ENCODE data around the gene AGPAT3. TPM values are rescaled to one million over a fixed set of nuclear protein-coding genes. Genes with fewer than 3 reads are reported as not detected.

The AGPAT3 gene
- total RNA-seq, 2 experiments from 2014 or later = 80.3 to 93.1 TPM

DNA sequence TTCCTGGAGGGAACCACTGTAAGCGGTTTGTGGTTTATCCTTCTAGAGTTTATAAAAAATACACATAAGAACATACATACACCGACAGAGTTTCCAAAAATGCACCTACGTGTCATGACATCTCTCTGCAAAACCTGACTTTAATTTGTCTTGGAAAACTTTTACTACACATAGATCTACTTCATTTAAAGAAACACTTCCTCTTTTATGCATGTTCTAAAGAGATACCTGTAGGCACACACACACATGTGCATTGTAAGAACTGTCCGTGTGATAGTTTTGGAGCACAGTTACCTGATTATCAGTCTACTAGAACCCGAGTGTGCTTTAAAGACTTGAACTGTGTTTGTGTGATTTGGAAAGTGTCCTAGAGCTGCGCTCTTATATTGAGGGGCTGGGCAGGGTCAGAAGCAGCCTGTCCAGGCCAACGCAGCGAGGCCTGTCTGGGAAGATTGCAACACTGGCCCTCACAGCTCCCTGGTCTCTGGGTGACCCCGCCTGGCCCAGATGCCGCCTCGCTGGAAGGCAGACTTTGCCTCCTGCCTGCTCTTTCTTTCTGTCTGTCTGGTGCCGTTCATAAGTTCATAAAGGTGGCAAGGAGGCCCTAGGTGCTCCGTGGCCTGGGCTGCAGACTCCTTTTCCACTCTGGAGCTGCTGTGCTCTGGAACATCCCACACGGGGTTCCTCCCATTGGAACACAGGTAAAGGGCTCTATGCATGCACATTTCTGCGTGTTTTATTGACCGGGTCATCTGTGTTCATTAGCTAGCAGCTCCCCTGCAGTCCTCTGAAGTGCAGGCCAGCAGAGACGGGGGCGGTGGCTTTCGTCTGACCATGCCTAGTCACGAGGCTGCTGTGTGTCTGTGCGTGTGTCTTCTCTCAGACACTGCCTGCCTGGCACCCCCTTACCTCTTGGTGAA lies 46.3 kb downstream of the AGPAT3 start:
- H3K27ac Mint-ChIP-seq = no peak overlapping the region
- H3K36me3 Mint-ChIP-seq (ENCODE audit: low read depth) = peaks cover 42% of the 10 kb centered on the region
- H3K4me1 Mint-ChIP-seq = peaks cover 18% of the 10 kb centered on the region
- no peak for DNase-seq
- H3K27me3 Mint-ChIP-seq = no peaks in the 10 kb centered on the region
- H3K4me3 Mint-ChIP-seq = no peak overlapping the region
- ChIA-PET CTCF (no interaction called here), POLR2A (interaction anchor here (0.6 kb wide), 1 partner anchor 17 kb away, joined by 4 read pairs; no protein-coding TSS in a partner anchor)
- H3K9me3 Mint-ChIP-seq = peaks cover 8% of the 10 kb centered on the region

DNA sequence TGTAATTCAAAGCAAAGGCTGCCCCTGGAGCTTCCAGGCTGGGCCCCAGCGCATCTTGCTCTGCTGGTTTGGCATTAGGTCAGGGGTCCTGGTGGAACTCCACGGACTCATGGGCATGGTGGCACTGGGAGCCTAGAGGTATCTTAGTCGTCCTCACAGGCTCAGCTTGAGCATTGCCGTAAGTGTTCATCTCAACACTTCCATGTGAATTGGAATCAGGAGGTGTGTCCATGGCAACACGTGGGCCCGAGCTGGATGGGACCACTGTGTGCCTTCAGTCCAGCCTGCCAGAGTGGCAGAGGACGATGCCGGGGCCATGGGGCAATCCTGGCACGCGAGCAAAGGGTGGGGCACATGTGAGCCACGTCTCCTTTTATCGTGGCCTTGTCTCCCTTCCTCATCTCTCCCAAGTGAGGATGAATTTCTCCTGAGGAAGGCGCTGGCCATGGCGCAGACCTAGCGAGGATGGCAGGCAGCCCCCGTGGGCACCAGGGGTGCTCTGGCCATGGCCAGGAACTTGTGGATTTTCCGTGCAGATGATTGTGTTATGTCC lies 47.0 kb downstream of the AGPAT3 start:
- DNase-seq = no peak
- ChIA-PET CTCF (no interaction called here), POLR2A (interaction anchor here (0.6 kb wide), 1 partner anchor 18 kb away, joined by 4 read pairs; no protein-coding TSS in a partner anchor)
- Mint-ChIP-seq H3K36me3 (ENCODE audit: low read depth) (peaks cover 38% of the 10 kb centered on the region), H3K27ac (no peak overlapping the region), H3K4me1 (peaks cover 25% of the 10 kb centered on the region), H3K27me3 (no peaks in the 10 kb centered on the region), H3K9me3 (peaks cover 8% of the 10 kb centered on the region), H3K4me3 (no peak overlapping the region)

- no peak for DNase-seq
- ChIA-PET CTCF (no interaction called here), POLR2A (no interaction called here)
- no peak overlapping the region for H3K4me3 Mint-ChIP-seq
- no peak overlapping the region for H3K27ac Mint-ChIP-seq
- peaks cover 8% of the 10 kb centered on the region for H3K9me3 Mint-ChIP-seq
- H3K4me1 Mint-ChIP-seq = peaks cover 30% of the 10 kb centered on the region
- peaks cover 38% of the 10 kb centered on the region for H3K36me3 Mint-ChIP-seq (ENCODE audit: low read depth)
- H3K27me3 Mint-ChIP-seq = no peaks in the 10 kb centered on the region
Measured at GRCh38 chr21:43912500-43912899, 47.5 kb downstream of the AGPAT3 start.

- Mint-ChIP-seq H3K27me3 (no peaks in the 10 kb centered on the region), H3K27ac (no peak overlapping the region), H3K4me3 (no peak overlapping the region), H3K4me1 (peaks cover 31% of the 10 kb centered on the region), H3K9me3 (peaks cover 8% of the 10 kb centered on the region), H3K36me3 (ENCODE audit: low read depth) (peaks cover 38% of the 10 kb centered on the region)
- DNase-seq = no peak
- POLR2A ChIA-PET = no interaction called here
- CTCF ChIA-PET = no interaction called here
Measured at GRCh38 chr21:43912910-43913309, 47.9 kb downstream of the AGPAT3 start.

DNA sequence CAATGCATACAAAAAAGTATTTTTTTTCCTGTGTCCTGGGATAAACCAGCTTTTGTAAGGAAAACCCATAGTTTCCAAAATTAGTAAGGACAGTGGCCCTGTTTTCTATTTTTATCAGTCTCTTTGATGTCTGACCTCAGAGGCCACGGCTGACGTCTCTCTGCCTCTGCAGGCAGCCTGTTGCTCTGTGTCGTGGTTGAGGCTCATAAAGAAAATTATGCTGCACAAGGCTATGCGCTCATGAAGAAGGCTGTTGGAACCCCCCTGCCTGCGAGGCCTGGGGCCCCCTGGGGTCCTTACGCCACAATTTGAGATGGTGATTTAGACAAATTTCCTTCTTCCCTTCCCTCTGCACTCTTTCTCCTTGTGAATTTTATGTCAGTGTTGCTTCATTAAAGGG lies 48.9 kb downstream of the AGPAT3 start:
- no peaks in the 10 kb centered on the region for H3K27me3 Mint-ChIP-seq
- ChIA-PET CTCF (interaction anchor here (0.6 to 1.4 kb wide), 2 partner anchors 9 to 108 kb away, joined by 4 read pairs; no protein-coding TSS in a partner anchor), POLR2A (no interaction called here)
- no peak overlapping the region for H3K27ac Mint-ChIP-seq
- H3K9me3 Mint-ChIP-seq = peaks cover 8% of the 10 kb centered on the region
- no peak for DNase-seq
- H3K4me3 Mint-ChIP-seq = no peak overlapping the region
- H3K36me3 Mint-ChIP-seq (ENCODE audit: low read depth) = peaks cover 33% of the 10 kb centered on the region
- H3K4me1 Mint-ChIP-seq = peaks cover 40% of the 10 kb centered on the region

- Mint-ChIP-seq H3K27ac (peak overlapping the region; percentile 91), H3K27me3 (no peaks in the 10 kb centered on the region), H3K4me3 (peak overlapping the region; percentile 79), H3K9me3 (peaks cover 8% of the 10 kb centered on the region), H3K36me3 (ENCODE audit: low read depth) (peaks cover 27% of the 10 kb centered on the region), H3K4me1 (peaks cover 55% of the 10 kb centered on the region)
- ChIA-PET POLR2A (no interaction called here), CTCF (no interaction called here)
- no peak for DNase-seq
Measured at GRCh38 chr21:43916076-43916475, 51.1 kb downstream of the AGPAT3 start.

- peaks cover 8% of the 10 kb centered on the region for H3K9me3 Mint-ChIP-seq
- H3K4me3 Mint-ChIP-seq = peak overlapping the region; percentile 79
- H3K27ac Mint-ChIP-seq = peak overlapping the region; percentile 91
- no peaks in the 10 kb centered on the region for H3K27me3 Mint-ChIP-seq
- H3K4me1 Mint-ChIP-seq = peaks cover 63% of the 10 kb centered on the region
- peak; percentile 76 for DNase-seq
- ChIA-PET POLR2A (no interaction called here), CTCF (interaction anchor here (0.7 kb wide), 1 partner anchor 1471 kb away, joined by 3 read pairs; no protein-coding TSS in a partner anchor)
- peaks cover 24% of the 10 kb centered on the region for H3K36me3 Mint-ChIP-seq (ENCODE audit: low read depth)
Measured at GRCh38 chr21:43916691-43917514, 51.9 kb downstream of the AGPAT3 start.

DNA sequence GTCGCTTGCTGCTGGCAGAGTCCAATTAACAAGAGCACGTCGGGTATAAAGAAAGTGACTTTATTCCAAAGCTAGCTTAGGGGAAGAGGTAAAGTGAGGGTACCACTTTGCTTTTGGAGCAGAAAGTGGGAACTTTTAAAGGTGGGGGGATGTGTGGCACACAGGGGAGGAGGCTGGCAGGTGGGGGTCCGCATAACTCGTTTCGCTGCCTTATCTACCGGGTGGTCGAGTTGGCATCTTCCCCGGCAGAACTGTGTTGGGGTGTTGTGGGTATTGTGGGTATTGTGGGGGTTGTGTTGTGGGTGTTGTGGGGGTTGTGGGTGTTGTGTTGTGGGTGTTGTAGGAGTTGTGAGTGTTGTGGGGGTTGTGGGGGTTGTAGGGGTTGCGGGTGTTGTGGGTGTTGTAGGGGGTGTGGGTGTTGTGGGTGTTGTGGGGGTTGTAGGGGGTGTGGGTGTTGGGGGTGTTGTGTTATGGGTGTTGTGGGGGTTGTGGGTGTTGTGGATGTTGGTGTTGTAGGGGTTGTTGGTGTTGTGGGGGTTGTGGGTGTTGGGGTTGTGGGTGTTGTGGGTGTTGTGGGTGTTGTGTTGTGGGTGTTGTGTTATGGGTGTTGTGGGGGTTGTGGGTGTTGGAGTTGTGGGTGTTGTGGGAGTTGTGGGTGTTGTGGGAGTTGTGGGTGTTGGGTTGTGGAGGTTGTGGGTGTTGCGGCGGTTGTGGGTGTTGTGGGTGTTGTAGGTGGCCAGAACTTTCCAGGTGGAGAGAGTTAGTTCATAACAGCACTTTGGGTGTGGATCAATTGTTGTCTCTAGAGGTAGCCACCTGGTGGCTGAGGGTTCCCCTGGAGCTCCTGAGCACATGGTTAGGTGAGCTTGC lies 52.7 kb downstream of the AGPAT3 start:
- H3K9me3 Mint-ChIP-seq = peaks cover 3% of the 10 kb centered on the region
- ChIA-PET POLR2A (no interaction called here), CTCF (interaction anchor here (0.7 kb wide), 1 partner anchor 1472 kb away, joined by 3 read pairs; no protein-coding TSS in a partner anchor)
- H3K27me3 Mint-ChIP-seq = no peaks in the 10 kb centered on the region
- H3K4me1 Mint-ChIP-seq = peaks cover 71% of the 10 kb centered on the region
- H3K4me3 Mint-ChIP-seq = peak overlapping the region; percentile 79
- peak; percentile 26 for DNase-seq
- peaks cover 19% of the 10 kb centered on the region for H3K36me3 Mint-ChIP-seq (ENCODE audit: low read depth)
- H3K27ac Mint-ChIP-seq = peak overlapping the region; percentile 91

DNA sequence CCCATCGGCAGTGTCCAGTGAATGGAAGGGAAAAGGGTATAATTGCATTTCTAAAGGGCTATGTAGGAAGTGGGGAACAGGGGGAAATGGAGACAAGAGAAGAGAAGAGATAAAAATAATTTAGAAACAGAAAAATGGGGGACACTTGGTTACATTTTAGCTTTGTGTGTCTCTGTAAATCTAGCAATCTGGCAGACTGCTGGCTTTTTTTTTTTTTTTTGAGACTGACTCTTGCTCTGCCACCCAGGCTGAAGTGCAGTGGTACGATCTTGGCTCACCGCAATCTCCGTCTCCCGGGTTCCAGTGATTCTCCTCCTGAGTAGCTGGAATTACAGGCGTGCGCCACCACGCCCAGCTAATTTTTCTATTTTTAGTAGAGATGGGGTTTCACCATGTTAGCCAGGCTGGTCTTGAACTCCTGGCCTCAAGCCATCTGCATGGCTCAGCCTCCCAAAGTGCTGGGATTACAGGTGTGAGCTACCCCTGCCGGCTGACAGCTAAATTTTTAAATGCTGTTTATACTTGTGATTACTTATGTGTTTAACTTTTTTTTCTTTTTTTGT lies 53.4 kb downstream of the AGPAT3 start:
- peaks cover 74% of the 10 kb centered on the region for H3K4me1 Mint-ChIP-seq
- peaks cover 12% of the 10 kb centered on the region for H3K36me3 Mint-ChIP-seq (ENCODE audit: low read depth)
- DNase-seq = no peak
- CTCF ChIA-PET = no interaction called here
- H3K27me3 Mint-ChIP-seq = no peaks in the 10 kb centered on the region
- peak overlapping the region; percentile 61 for H3K4me3 Mint-ChIP-seq
- no peaks in the 10 kb centered on the region for H3K9me3 Mint-ChIP-seq
- peak overlapping the region; percentile 77 for H3K27ac Mint-ChIP-seq
- POLR2A ChIA-PET = no interaction called here

GRCh38 chr21:43919283-43919682 lies 54.3 kb downstream of the AGPAT3 start:
- ChIA-PET POLR2A (no interaction called here), CTCF (no interaction called here)
- H3K4me3 Mint-ChIP-seq = peak overlapping the region; percentile 2
- DNase-seq = no peak
- H3K4me1 Mint-ChIP-seq = peaks cover 70% of the 10 kb centered on the region
- no peaks in the 10 kb centered on the region for H3K9me3 Mint-ChIP-seq
- peaks cover 6% of the 10 kb centered on the region for H3K36me3 Mint-ChIP-seq (ENCODE audit: low read depth)
- H3K27me3 Mint-ChIP-seq = no peaks in the 10 kb centered on the region
- no peak overlapping the region for H3K27ac Mint-ChIP-seq

DNA sequence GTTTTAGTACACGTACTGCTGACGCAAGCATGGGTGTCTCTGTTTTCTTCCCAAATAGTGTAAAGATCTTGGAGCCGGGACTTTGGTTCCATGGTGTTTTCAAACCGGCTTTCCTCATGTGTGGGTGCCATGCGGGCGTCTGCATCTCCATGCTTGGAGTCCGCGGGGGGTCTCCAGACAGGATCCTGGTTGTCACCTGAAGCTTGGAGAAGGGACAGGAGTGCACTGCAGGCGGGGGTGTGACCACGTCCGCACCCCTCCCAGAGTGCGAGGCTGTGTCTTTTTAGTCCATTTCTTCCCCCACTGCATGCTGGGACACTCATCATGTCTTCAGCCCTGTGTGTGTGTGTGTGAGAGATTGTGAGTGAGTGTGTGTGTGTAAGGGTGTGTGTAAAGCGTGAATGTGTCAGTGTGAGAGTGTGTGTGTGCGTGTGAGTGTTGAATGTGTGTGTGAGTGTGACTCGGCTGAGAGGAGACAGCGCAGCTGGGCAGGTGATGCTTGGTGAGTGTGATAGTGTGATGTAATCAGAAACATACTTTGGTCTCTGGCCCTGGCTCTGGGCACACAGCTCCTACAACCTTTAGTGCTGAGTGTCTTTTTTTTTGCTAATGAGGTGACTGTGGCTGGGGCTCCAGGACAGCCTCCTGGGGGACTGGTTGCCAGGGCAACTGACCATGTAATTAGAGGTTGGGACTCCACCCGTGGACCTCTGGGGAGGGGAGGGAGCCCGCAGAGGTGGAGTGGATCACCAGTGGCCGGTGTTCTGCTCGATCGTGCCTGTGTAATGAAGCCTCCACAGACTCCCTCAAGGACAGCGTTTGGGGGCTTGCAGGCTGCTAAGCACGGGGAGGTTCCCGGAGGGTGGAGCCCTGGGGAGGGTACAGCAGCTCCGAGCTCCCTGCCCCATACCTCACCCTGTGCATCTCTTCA lies 55.1 kb downstream of the AGPAT3 start:
- Mint-ChIP-seq H3K9me3 (no peaks in the 10 kb centered on the region), H3K27ac (no peak overlapping the region), H3K36me3 (ENCODE audit: low read depth) (peaks cover 6% of the 10 kb centered on the region), H3K4me3 (peak overlapping the region; percentile 5), H3K27me3 (no peaks in the 10 kb centered on the region), H3K4me1 (peaks cover 70% of the 10 kb centered on the region)
- ChIA-PET CTCF (interaction anchor here (1.3 kb wide), 1 partner anchor 47 kb away, joined by 4 read pairs; no protein-coding TSS in a partner anchor), POLR2A (no interaction called here)
- no peak for DNase-seq
